ENCODE results near the gene MGMT.

DNA sequence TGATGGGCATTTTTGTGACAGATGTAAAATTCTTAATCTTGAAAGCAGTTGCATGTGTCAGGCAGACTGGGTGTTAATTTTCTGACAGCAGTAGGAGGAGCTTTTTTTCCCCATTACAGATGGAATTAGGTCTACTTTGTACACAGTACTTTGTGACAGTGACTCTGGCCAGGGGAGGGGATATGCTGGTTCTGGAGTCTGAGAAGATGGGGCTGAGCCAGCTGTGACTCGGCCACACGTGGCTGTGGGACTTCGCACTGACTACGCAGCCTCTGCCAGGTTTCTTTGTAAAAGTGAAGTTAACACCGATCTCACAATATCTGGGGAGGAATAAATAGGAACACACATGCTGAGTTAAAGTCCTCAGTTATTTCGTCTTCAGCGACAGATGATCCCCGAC is 95.4 kb downstream of the MGMT start:
- no peak for TF ChIP-seq POLR2A (IDR thresholded peaks at IDR 0.05)
- TF ChIP-seq, protein P1, sequence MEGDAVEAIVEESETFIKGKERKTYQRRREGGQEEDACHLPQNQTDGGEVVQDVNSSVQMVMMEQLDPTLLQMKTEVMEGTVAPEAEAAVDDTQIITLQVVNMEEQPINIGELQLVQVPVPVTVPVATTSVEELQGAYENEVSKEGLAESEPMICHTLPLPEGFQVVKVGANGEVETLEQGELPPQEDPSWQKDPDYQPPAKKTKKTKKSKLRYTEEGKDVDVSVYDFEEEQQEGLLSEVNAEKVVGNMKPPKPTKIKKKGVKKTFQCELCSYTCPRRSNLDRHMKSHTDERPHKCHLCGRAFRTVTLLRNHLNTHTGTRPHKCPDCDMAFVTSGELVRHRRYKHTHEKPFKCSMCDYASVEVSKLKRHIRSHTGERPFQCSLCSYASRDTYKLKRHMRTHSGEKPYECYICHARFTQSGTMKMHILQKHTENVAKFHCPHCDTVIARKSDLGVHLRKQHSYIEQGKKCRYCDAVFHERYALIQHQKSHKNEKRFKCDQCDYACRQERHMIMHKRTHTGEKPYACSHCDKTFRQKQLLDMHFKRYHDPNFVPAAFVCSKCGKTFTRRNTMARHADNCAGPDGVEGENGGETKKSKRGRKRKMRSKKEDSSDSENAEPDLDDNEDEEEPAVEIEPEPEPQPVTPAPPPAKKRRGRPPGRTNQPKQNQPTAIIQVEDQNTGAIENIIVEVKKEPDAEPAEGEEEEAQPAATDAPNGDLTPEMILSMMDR (IDR thresholded peaks at IDR 0.05), result no peak

All from ovary (tissue), 3 donors.